Measurements from ENCODE around the gene GLDC.

Gene GLDC

DNA sequence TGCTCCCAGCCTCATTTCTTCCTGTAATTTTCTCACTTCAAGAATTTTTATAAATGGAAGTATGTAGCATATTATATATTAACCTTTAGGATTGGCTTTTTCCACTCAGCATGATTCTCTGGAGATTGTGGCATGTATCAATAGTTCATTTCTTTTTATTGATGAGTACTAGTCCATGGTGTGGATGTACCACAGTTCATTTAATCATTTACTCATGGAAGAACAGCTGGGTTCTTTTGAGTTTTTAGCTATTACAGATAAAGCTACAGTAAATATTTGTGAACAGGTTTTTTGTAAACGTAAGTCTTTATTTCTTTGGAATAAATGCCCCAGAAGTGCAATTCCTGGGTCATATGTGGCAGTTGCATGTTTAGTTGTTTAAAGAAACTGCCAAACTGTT, 156.4 kb downstream of the GLDC start:
- no peak for DNase-seq
- H3K27ac ChIP-seq: no peak overlapping the region
- TF ChIP-seq, protein P1, sequence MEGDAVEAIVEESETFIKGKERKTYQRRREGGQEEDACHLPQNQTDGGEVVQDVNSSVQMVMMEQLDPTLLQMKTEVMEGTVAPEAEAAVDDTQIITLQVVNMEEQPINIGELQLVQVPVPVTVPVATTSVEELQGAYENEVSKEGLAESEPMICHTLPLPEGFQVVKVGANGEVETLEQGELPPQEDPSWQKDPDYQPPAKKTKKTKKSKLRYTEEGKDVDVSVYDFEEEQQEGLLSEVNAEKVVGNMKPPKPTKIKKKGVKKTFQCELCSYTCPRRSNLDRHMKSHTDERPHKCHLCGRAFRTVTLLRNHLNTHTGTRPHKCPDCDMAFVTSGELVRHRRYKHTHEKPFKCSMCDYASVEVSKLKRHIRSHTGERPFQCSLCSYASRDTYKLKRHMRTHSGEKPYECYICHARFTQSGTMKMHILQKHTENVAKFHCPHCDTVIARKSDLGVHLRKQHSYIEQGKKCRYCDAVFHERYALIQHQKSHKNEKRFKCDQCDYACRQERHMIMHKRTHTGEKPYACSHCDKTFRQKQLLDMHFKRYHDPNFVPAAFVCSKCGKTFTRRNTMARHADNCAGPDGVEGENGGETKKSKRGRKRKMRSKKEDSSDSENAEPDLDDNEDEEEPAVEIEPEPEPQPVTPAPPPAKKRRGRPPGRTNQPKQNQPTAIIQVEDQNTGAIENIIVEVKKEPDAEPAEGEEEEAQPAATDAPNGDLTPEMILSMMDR (IDR thresholded peaks at IDR 0.05; ENCODE audit: low read depth, low read length): no peak
- H3K9me3 ChIP-seq (ENCODE audit: severe bottlenecking): no peaks in the 10 kb centered on the region
- H3K4me3 ChIP-seq (ENCODE audit: low read depth, low read length): no peak overlapping the region
- no peaks in the 10 kb centered on the region for H3K27me3 ChIP-seq (ENCODE audit: insufficient read depth, low read depth, severe bottlenecking)
- H3K36me3 ChIP-seq: peaks cover 67% of the 10 kb centered on the region

DNA sequence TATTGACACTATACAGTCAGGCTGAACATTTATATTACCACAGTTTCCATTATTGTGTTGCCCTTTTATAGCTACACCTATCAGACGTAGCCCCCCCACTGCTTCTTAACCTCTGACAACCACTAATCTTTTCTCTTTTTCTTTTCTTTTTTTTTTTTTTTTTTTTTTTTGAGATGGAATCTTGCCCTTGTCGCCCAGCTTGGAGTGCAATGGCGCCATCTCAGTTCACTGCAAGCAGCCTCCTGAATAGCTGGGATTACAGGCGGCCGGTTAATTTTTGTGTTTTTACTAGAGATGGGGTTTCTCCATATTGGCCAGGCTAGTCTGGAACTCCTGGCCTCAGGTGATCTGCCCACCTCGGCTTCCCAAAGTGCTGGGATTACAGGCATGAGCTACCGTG, 157.1 kb downstream of the GLDC start:
- Histone ChIP-seq H3K36me3 (peaks cover 65% of the 10 kb centered on the region), H3K27me3 (ENCODE audit: insufficient read depth, low read depth, severe bottlenecking) (no peaks in the 10 kb centered on the region), H3K9me3 (ENCODE audit: severe bottlenecking) (no peaks in the 10 kb centered on the region), H3K27ac (no peak overlapping the region), H3K4me3 (ENCODE audit: low read depth, low read length) (no peak overlapping the region)
- TF ChIP-seq, protein P1 (IDR thresholded peaks at IDR 0.05; ENCODE audit: low read depth, low read length): 0 out of 2 replicates have a peak, but pooled peaks have one; percentile 1
- DNase-seq: no peak

DNA sequence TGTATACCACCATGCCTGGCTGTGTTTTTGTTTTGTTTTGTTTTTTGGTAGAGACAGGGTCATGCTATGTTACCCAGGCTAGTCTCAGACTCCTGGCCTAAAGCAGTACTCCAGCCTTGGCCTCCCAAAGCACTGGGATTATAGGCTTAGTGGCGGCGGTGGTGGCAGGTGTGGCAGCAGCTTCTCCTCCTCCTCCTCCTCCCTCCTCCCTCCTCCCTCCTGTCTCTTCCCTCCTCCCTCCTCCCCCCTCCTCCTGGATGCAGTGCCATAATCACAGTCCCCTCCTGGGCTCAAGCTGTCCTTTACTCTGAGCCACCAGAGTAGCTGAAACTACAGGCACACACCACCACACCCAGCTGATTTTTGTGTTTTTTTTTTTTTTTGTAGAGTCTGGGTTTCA, 161.3 kb downstream of the GLDC start:
- Histone ChIP-seq H3K27me3 (ENCODE audit: insufficient read depth, low read depth, severe bottlenecking) (no peaks in the 10 kb centered on the region), H3K27ac (no peak overlapping the region), H3K9me3 (ENCODE audit: severe bottlenecking) (no peaks in the 10 kb centered on the region), H3K36me3 (peaks cover 73% of the 10 kb centered on the region), H3K4me3 (ENCODE audit: low read depth, low read length) (no peak overlapping the region)
- DNase-seq: peak; percentile 85
- TF ChIP-seq, protein P1 (IDR thresholded peaks at IDR 0.05; ENCODE audit: low read depth, low read length): no peak

Measured in WERI-Rb-1 (cell line).